Measurements from ENCODE around the gene RPA4. TPM values are rescaled to one million over a fixed set of nuclear protein-coding genes. Genes with fewer than 3 reads are reported as not detected.
"Not testable (repeated sequence)": the region's sequence is repeated elsewhere in the genome, so short reads cannot be mapped to it uniquely, and the experiment has no call there.

The RPA4 gene, protein sequence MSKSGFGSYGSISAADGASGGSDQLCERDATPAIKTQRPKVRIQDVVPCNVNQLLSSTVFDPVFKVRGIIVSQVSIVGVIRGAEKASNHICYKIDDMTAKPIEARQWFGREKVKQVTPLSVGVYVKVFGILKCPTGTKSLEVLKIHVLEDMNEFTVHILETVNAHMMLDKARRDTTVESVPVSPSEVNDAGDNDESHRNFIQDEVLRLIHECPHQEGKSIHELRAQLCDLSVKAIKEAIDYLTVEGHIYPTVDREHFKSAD
- polyA plus RNA-seq: under 1 TPM in 1 of 3 donors, not detected in 2; 0.13 TPM

DNA sequence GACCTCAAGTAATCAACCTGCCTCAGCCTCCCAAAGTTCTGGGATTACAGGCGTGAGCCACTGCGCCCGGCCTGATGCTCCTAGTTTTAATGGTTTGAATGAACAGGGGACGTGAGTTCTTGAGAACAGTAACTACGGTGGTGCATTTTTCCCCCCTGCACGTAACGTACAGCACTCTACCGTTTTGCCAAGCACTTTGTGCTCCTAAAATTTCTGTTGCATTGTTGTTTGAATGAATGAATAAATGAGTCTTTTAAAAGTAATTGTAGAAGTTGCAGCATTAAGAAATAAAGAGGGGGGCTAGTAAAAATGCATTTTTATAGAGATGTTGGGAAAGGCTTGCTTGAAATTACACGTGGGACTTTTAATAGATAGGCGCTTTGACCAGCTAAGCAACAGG, at the start of gene RPA4:
Gene RPA4 (plus strand): TSS at position 301 of the 400 bp plus-strand sequence. CDS start 403 bp downstream, outside the sequence.
- WGBS, 3 donors: 90 to 98% (median 98%) methylated on average over 10 of the region's 10 CpGs
- no peak within 1 kb of the TSS for H3K27ac ChIP-seq (ENCODE audit: low read depth, low read length)

DNA sequence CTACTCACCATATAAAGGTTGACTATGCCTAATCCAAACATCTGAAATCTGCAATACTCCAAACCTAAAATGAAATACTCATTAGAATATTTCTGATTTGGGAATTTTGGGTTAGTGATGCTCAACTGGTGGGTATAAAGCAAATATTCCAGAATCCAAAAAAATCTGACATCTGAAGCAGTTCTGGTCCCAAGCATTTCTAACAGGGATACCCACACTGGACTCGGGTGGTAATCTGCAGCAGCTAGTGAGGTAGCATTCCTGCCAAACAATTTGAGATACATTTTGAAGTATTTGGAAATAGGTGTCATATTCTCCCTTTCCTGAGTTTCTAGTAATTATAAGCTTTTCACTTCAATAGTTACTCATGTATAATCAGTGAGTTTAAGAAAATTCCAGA, 49.6 kb upstream of the RPA4 start:
- H3K27ac ChIP-seq (ENCODE audit: low read depth, low read length): no peak overlapping the region
- WGBS, 3 donors: 85 to 94% (median 90%) methylated on average over 1 of the region's 1 CpG

DNA sequence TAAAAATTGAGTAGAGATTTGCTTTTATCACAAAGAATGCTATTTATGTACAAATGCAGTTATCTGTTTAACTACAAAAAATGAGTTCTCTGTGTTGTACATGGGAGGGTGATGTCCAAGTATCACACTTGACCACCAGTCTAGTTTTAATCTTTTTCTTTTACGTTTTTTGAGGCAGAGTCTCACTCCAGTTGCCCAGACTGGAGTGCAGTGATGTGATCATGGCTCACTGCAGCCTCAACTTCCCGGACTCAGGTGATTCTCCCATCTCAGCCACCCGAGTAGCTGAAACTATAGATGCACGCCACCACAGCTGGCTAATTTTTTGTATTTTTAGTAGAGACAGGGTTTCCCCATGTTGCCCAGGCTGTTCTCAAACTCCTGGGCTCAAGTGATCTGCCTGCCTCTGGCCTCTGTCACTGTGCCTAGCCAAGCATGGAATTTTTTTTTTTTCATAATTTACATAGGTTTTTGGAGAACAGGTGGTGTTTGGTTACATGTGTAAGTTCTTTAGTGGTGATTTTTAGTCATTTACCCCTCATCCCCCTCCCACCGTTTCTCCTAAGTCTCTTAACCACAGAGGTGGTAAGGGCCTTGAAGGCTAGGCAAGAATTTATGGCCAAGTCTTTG, 47.9 kb upstream of the RPA4 start:
- H3K27ac ChIP-seq (ENCODE audit: low read depth, low read length): no peak overlapping the region
- 84 to 91% (median 87%) methylated on average over 5 of the region's 5 CpGs for WGBS, 3 donors

DNA sequence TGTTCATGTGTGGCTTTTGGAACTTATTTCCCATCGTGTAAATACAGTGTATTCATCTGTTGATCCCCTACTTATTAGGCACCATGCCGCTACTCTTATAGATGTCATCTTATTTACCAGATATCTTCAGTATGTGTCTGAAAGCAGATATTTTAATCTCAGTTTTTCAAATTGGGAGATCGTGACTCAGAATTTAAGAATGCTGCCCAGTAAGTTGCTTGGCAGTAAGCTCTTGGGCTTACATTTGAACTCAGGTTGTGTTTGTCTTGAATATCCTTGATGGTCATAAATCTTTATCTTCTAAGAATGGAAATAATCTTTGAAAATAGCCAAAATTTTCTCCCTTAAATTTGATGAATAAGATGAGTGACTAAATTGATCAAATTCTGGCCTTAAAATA, 45.9 kb upstream of the RPA4 start:
- 82 to 90% (median 87%) methylated on average over 3 of the region's 3 CpGs for WGBS, 3 donors
- H3K27ac ChIP-seq (ENCODE audit: low read depth, low read length): no peak overlapping the region

DNA sequence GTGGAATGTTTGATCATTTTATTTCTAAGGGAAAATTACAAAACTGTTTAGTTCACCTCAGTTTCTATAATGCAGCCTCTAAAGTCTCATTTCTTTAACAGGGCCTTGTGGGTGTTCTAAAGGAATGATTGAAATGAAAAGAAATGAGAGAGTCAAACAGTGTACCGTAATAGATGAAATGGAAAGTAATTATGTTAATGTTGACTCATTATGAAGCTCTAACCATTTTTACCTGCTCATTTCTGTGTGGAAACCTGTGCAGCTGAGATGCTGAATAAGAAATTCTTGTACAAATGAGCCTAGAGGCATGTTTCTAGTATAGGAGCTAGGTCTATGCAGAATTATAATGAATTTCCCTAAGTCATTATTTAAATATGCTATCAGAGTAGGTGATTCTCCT, 45.2 kb upstream of the RPA4 start:
- H3K27ac ChIP-seq (ENCODE audit: low read depth, low read length): no peak overlapping the region
- 74 to 96% (median 85%) methylated on average over 1 of the region's 1 CpG for WGBS, 3 donors

DNA sequence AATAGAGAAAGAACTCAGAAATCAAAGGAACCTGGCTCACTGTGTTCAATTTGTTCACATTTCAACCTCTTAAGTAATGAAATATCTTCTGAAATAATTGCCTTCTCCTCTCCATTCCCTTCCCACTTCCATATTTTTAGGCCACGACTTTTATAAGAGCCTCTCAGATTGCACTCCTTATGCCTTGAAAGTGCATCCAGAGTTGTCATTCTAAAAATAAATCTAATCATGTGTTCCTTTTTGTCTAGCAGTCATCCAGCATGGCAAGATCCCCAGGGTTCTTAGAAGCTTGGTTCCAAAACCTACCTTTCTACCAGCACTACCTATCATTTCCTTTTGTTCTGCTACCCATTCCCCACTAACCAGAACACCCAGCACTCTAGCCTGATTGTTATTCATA, 42.4 kb upstream of the RPA4 start:
- no peak overlapping the region for H3K27ac ChIP-seq (ENCODE audit: low read depth, low read length)
- WGBS, 3 donors: 58 to 85% (median 69%) methylated on average over 1 of the region's 1 CpG

DNA sequence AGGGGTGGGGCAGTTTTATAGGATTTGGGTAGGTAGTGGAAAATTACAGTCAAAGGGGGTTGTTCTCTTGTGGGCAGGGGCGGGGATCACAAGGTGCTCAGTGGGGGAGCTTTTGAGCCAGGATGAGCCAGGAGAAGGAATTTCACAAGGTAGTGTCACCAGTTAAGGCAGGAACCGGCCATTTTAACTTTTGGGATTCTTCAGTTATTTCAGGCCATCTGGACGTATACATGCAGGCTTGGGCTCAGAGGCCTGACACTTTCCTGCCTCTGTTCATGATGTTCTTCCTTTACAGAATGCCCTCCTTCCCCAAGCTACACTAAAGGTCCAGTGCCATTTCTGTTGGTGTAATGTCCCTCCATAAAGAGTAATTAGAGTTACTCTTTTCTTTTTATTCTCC, 41.8 kb upstream of the RPA4 start:
- WGBS, 3 donors: 69 to 95% (median 93%) methylated on average over 3 of the region's 3 CpGs
- not testable (repeated sequence) for H3K27ac ChIP-seq (ENCODE audit: low read depth, low read length)

DNA sequence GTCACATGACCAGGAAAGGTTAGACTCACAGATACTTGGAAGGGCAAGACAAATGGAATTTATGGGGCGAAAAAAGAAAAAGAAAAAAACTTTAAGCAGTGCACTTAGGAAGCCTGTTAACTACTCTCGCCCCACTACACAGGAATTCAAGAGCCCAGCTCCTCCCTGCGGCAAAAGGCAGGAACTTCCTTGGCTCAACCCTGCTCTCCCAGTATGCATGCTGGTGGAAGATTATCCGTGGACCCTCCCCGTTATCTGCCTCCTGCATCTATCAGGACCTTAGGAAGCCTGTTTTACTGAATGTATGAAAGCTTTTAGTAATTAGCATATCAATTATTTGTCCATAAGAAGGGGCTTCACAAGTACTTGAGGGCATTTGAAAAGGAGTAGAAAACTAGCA, 40.1 kb upstream of the RPA4 start:
- no peak overlapping the region for H3K27ac ChIP-seq (ENCODE audit: low read depth, low read length)
- 46 to 92% (median 89%) methylated on average over 5 of the region's 5 CpGs for WGBS, 3 donors

DNA sequence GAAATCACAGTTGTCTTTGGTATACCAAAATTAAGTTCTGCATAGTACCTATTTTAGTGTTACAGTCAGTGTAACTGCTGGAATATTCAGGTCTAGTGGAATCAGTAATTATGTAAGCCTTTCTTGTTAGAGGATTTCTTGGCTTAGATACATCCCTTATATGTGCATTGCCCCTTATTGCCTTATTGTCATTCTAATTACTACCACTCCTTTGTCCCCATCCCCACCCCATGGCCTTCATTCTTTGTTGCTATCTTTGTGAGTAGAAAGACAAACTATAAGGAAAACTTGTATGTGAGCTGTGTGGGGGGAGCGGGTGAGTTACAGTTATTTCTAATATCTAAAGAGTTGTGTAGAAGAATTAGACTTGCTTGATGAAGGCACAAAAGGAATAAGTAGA, 36.9 kb upstream of the RPA4 start:
- H3K27ac ChIP-seq (ENCODE audit: low read depth, low read length): no peak overlapping the region
- 86 to 100% (median 96%) methylated on average over 1 of the region's 1 CpG for WGBS, 3 donors

DNA sequence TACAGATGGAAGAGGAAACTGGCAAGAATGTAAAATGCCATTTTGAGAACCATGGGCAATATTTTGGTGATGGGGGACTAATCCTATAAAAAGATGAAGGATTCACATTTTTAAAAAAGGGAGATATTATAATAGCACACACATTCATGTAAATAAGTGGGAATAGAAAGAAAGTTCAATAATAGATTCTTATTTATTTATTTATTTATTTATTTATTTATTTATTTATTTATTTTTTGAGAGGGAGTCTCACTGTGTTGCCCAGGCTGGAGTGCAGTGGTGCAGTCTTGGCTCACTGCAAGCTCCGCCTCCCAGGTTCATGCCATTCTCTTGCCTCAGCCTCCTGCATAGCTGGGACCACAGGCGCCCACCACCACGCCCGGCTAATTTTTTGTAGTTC, 24.3 kb upstream of the RPA4 start:
- not testable (repeated sequence) for H3K27ac ChIP-seq (ENCODE audit: low read depth, low read length)

DNA sequence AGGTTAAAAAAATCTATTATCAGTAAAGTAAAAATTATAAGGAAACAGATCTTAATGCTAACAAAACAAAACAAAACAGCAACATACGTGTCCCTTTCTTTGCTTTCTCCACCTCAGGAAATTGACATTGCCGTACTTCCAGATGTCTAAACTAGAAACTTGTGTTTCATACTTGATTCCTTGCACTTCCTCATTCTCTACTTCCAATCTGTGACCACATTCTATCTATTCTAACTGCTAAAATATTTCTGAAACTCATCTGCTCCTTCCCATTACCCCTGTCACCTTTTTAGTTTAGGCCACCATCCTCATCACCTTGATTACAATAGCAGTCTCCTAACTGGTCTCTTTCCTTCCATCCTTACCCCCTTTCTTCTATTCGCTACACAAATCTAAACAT, 22.5 kb upstream of the RPA4 start:
- 62 to 84% (median 68%) methylated on average over 3 of the region's 3 CpGs for WGBS, 3 donors
- H3K27ac ChIP-seq (ENCODE audit: low read depth, low read length): no peak overlapping the region

More for the DNA sequence above, 24.3 kb upstream of the RPA4 start:
- 83 to 96% (median 94%) methylated on average over 1 to 4 of the region's 4 CpGs for WGBS, 3 donors

DNA sequence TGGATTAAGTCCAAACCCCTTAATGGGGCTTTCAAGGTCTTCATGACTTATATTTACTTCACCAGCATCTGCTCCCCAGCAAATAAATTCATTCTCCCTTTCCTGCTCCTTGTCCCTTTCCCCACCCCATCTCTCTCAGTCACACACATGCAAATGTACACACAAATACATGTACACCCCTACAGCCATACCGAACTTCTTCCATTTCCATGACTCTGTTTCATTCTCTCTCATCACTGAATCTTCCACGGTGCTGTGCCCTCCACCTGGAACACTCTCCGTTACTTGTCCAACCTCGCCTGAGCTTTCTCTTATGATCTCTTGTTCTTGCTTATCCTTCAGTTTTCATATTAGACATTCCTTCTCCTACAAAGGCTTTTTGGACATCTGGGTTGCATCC, 22.0 kb upstream of the RPA4 start:
- WGBS, 3 donors: 84 to 97% (median 94%) methylated on average over 4 of the region's 4 CpGs
- no peak overlapping the region for H3K27ac ChIP-seq (ENCODE audit: low read depth, low read length)

DNA sequence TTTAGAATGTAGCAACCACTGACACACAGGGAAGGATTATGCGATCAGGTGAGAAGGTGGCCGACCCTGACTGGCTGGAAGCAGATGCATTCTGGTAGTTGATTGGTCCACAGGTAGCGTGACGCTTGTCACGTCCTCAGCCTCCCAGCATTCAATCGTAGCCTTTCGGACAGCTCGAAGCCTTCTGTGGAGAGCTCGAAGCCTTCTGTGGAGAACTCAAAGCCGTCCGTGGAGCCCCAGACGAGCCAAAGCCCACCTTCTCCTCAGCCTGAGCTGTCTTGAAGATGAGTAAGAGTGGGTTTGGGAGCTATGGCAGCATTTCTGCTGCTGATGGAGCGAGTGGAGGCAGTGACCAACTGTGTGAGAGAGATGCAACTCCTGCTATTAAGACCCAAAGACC, 319 bp downstream of the RPA4 start:
- WGBS, 3 donors: 90 to 97% (median 97%) methylated on average over 13 of the region's 13 CpGs
- H3K27ac ChIP-seq (ENCODE audit: low read depth, low read length): no peak overlapping the region

DNA sequence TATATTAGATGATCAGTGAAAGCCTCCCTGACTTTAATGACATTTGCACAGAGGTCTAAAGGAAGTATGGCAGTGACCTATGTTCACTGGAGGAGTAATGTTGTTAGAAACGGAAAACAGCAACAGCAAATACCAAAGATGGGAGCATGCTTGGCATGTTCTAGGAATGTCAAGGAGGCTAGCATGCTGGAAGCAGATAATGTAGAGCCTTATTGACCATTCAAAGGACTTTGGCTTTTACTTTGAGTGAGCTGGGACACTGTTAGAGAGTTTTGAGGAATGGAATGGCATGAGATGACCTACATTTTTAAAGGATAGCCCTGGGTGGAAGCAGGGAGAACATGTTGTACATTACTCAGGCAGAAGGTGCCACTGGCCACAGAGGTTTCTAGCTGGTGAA, 6.0 kb downstream of the RPA4 start:
- 61 to 81% (median 79%) methylated on average over 1 of the region's 1 CpG for WGBS, 3 donors

DNA sequence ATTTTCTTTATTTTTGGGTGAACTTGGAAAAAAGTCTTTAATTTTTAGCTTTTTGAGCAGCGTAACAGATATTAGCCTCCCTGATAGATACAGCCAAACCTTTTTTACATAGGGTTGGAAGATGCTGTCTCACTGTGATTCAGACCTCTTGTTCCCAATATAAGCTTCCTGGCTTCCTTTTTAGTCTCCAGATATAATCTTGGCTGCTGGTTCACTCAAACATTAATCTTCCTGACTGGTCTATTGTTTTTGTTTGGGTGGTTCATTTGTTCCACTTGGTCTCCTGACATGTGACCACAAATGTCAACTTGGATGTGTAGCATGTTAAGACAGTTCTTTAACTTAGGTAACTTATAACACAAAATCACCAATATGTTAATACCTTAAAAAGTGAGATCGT, 23.0 kb downstream of the RPA4 start:
- 77 to 82% (median 77%) methylated on average over 2 of the region's 2 CpGs for WGBS, 3 donors
- H3K27ac ChIP-seq (ENCODE audit: low read depth, low read length): no peak overlapping the region

More for the DNA sequence above, 6.0 kb downstream of the RPA4 start:
- H3K27ac ChIP-seq (ENCODE audit: low read depth, low read length): no peak overlapping the region

DNA sequence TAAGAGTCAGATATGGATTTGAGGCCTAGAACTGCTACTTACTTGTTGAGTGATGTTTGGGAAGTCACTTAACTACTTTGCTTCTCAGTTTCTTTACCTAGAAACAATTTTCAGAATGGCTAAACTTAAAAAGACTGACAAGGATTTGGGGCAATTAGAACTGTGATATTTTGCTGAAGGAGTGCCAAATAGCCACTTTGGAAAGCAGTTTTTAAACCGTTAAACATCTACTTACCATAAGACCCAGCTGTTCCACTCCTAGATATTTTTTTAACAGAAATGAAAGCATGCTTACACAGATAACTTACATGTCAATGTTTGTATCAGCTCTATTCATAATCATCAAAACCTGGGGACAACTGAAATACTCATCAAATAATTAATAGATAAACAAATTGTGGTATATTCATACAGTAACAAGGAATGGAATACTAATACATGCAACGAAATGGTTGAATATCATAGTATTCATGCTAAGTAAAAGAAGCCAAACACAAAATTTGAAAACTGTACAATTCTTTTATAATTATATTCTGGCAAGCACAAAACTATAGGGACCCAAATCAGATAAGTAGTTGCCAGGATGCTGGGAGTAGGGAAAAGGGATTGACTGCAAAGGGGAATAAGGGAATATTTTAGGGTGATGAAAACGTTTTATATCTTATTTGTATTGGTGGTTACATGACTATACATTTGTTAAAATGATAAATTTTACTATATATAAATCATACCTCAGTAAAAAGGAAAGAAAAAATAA, 24.0 kb downstream of the RPA4 start:
- H3K27ac ChIP-seq (ENCODE audit: low read depth, low read length): no peak overlapping the region
- 36 to 69% (median 46%) methylated on average over 3 of the region's 3 CpGs for WGBS, 3 donors

DNA sequence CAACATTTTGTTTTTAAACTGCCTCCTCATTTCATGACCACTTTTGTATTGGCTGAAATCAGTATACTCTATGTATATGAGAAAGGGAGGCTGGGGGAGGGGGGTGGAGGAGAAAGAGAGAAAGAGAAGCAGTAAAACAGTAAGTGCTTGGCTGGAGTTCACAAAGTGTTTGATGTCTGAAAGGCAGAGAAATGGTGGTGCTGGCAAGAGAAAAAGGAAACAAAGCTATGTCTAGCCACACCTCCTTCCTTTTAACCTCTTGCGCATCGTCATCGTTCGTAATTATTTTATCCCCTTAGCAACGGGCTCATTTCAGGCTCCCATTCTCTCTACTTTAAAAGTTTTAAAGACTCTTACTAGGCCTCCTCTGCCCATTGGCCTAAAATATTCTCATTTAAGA, 25.6 kb downstream of the RPA4 start:
- WGBS, 3 donors: 58 to 99% (median 71%) methylated on average over 5 of the region's 5 CpGs

DNA sequence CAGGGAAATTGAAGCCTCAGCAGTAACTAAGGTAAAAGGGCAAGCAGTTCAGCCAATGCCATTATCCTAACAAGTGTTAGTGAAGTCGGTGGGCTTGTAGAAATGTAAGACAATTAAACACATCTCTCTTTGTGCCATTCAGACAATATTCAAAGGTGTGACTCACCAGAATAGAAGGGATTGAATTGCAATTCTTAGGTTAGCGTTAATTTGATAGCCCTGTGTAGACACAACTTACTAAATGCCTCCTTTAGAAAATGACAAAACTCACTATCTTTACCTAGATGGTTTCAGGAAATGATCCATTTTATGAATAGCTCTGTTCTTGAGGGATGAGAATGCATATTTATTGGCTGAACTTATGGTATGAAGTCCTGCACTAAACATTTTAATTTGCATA, 35.2 kb downstream of the RPA4 start:
- no peak overlapping the region for H3K27ac ChIP-seq (ENCODE audit: low read depth, low read length)
- 90 to 98% (median 97%) methylated on average over 2 of the region's 2 CpGs for WGBS, 3 donors

More for the DNA sequence above, 25.6 kb downstream of the RPA4 start:
- no peak overlapping the region for H3K27ac ChIP-seq (ENCODE audit: low read depth, low read length)

DNA sequence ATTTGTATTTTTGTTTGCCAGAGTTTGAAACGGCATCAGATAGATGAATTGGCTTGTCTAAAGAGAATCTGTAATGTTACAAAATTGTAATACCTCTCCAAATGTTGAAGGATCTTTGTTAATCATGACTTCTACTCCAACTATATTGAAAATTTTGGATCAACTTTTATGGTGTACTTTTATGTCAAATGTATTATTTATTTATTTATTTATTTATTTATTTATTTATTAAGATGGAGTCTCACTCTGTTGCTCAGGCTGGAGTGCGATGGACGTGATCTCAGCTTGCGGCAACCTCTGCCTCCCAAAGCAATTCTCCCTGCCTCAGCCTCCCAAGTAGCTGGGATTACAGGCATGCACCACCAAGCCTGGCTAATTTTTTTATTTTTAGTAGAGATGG, 36.0 kb downstream of the RPA4 start:
- H3K27ac ChIP-seq (ENCODE audit: low read depth, low read length): no peak overlapping the region
- WGBS, 3 donors: 95 to 100% (median 96%) methylated on average over 4 of the region's 4 CpGs

Measured in adipose tissue (tissue), 3 donors.